ENCODE results near the gene CFL1.

Gene CFL1

DNA sequence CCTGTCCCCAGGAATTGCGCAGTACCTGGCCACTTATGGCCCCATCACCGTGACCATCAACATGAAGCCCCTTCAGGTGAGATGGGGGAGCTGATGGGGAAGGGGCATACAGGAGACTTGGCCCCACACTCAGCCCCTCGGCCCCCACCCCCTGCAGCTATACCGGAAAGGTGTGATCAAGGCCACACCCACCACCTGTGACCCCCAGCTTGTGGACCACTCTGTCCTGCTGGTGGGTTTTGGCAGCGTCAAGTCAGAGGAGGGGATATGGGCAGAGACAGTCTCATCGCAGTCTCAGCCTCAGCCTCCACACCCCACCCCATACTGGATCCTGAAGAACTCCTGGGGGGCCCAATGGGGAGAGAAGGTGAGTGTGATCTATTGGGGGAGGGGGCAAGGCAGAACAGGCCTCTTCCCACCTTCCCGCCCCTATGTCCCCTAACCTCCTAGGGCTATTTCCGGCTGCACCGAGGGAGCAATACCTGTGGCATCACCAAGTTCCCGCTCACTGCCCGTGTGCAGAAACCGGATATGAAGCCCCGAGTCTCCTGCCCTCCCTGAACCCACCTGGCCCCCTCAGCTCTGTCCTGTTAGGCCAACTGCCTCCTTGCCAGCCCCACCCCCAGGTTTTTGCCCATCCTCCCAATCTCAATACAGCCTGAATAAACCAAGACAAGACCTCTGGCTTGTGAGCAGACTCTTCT is 25.2 kb upstream of the CFL1 start:
- DNase-seq = no peak
- Mint-ChIP-seq H3K27me3 (no peaks in the 10 kb centered on the region), H3K4me1 (peaks cover 70% of the 10 kb centered on the region)

DNA sequence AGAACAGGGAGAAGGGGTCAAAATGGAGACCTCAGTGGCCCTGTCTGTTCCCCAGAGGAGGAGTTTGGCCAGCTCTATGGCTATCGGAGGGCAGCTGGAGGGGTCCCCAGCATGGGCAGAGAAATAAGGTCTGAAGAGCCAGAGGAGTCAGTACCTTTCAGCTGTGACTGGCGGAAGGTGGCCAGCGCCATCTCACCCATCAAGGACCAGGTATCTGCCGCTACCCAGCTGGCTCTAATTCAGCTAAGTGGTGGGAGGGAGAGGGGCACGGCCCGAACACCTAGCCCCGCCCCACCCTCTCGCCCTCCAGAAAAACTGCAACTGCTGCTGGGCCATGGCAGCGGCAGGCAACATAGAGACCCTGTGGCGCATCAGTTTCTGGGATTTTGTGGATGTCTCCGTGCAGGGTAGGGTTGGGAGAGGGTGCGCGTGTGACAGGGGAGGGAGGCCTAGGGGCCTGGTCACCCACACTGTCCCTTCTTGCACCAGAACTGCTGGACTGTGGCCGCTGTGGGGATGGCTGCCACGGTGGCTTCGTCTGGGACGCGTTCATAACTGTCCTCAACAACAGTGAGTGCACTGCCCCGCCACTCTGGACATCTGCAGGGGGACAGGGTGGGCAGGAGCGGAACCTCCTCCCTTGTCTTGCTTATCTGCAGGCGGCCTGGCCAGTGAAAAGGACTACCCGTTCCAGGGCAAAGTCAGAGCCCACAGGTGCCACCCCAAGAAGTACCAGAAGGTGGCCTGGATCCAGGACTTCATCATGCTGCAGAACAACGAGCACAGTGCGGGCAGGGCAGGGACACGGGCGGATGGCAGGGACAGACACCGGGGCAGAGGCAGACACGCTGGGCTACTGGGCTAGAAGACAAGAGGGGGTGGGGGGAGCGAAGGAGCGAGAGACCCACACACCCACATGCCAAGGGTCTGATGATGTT is 24.4 kb upstream of the CFL1 start:
- DNase-seq = no peak
- Mint-ChIP-seq H3K36me3 (ENCODE audit: low read depth) (peaks cover 26% of the 10 kb centered on the region), H3K4me1 (peaks cover 71% of the 10 kb centered on the region), H3K27me3 (no peaks in the 10 kb centered on the region), H3K9me3 (no peaks in the 10 kb centered on the region), H3K27ac (no peak overlapping the region), H3K4me3 (no peak overlapping the region)
- ATAC-seq = no peak

More for the DNA sequence above, 25.2 kb upstream of the CFL1 start:
- H3K36me3 Mint-ChIP-seq (ENCODE audit: low read depth) = peaks cover 28% of the 10 kb centered on the region
- ATAC-seq = no peak
- no peak overlapping the region for H3K4me3 Mint-ChIP-seq
- no peak overlapping the region for H3K27ac Mint-ChIP-seq
- no peaks in the 10 kb centered on the region for H3K9me3 Mint-ChIP-seq

GRCh38 chr11:65880844-65881421 is 23.0 kb upstream of the CFL1 start:
- H3K4me3 Mint-ChIP-seq = peak overlapping the region; percentile 77
- H3K4me1 Mint-ChIP-seq = peaks cover 66% of the 10 kb centered on the region
- peaks cover 18% of the 10 kb centered on the region for H3K36me3 Mint-ChIP-seq (ENCODE audit: low read depth)
- ATAC-seq (peak; percentile 27), DNase-seq (no peak)
- peak overlapping the region; percentile 81 for H3K27ac Mint-ChIP-seq
- no peaks in the 10 kb centered on the region for H3K9me3 Mint-ChIP-seq
- H3K27me3 Mint-ChIP-seq = no peaks in the 10 kb centered on the region

GRCh38 chr11:65880027-65880426 is 22.0 kb upstream of the CFL1 start:
- DNase-seq = no peak
- no peak for ATAC-seq
- peaks cover 62% of the 10 kb centered on the region for H3K4me1 Mint-ChIP-seq
- peak overlapping the region; percentile 81 for H3K27ac Mint-ChIP-seq
- peaks cover 13% of the 10 kb centered on the region for H3K36me3 Mint-ChIP-seq (ENCODE audit: low read depth)
- H3K4me3 Mint-ChIP-seq = peak overlapping the region; percentile 77
- H3K9me3 Mint-ChIP-seq = no peaks in the 10 kb centered on the region
- H3K27me3 Mint-ChIP-seq = no peaks in the 10 kb centered on the region

DNA sequence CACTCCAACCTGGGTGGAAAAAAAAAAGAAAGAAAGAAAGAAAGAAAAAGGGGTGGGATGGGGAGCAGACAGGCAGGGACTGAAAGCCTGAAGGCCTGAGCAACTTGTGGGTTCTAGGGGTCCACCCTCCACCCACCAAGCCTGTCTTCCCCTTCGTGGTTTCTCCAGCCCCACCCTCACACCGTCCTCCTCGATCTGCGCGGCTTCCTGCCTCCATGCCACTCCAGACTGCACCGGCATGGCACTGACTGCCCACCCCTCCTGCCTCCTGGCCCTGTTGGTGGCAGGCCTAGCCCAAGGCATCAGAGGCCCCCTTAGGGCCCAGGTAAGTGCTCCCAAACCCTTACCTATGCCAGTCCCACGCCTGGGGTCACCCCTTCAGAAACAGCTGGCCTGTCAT is 21.6 kb upstream of the CFL1 start, which contains the start of gene CTSW:
Gene CTSW (plus strand): TSS at position 221 of the 400 bp plus-strand sequence. CDS start 18 bp downstream, at position 239.
- no peaks in the 10 kb centered on the region for H3K9me3 Mint-ChIP-seq
- H3K27me3 Mint-ChIP-seq = no peaks in the 10 kb centered on the region
- H3K27ac Mint-ChIP-seq = peak within 1 kb of the TSS; percentile 81
- ATAC-seq (peak; percentile 71), DNase-seq (peak; percentile 67)
- H3K4me3 Mint-ChIP-seq = peak within 1 kb of the TSS; percentile 77
- peaks cover 11% of the 10 kb centered on the region for H3K36me3 Mint-ChIP-seq (ENCODE audit: low read depth)
- H3K4me1 Mint-ChIP-seq = peaks cover 58% of the 10 kb centered on the region

DNA sequence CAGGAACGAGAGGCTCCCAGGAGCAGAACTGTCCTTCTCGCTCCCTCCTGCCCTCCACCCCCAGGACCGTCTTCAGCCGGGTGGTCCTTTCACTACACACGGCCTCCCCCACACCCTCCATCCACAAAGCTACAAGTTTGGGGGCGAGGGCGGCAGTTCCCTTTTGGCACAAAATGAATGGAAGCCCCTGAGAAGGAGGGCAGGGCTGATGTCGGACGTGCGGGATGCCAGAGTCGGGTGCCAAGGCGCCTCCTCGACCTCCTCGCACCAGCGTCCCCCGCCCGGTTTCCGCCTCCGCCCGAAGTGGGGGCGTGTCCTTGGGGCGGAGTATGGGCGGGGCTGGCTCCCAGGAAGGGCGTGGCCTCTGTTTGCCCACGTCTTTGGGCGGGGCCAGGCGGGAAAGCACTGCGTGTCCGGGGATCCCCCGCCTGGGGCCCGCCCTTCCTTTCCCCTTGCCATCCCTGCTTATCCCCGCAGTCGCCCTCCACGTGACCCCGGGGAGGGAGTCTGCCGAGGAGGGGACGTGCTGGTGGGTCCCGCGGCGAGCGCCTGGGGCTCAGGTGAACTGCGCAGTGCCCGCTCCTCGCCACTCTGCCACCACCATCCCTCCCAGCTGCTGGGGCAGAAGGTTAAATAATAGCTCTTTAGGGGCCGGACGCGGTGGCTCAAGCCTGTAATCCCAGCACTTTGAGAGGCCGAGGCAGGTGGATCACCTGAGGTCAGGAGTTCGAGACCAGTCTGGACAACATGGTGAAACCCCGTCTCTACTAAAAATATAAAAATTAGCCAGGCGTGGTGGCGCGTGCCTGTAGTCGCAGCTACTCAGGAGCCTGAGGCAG is 15.6 kb upstream of the CFL1 start:
- Mint-ChIP-seq H3K4me1 (peaks cover 44% of the 10 kb centered on the region), H3K36me3 (ENCODE audit: low read depth) (no peaks in the 10 kb centered on the region), H3K4me3 (peak overlapping the region; percentile 87), H3K27me3 (no peaks in the 10 kb centered on the region), H3K27ac (peak overlapping the region; percentile 86), H3K9me3 (no peaks in the 10 kb centered on the region)
- peak; percentile 98 for DNase-seq
- peak; percentile 83 for ATAC-seq

DNA sequence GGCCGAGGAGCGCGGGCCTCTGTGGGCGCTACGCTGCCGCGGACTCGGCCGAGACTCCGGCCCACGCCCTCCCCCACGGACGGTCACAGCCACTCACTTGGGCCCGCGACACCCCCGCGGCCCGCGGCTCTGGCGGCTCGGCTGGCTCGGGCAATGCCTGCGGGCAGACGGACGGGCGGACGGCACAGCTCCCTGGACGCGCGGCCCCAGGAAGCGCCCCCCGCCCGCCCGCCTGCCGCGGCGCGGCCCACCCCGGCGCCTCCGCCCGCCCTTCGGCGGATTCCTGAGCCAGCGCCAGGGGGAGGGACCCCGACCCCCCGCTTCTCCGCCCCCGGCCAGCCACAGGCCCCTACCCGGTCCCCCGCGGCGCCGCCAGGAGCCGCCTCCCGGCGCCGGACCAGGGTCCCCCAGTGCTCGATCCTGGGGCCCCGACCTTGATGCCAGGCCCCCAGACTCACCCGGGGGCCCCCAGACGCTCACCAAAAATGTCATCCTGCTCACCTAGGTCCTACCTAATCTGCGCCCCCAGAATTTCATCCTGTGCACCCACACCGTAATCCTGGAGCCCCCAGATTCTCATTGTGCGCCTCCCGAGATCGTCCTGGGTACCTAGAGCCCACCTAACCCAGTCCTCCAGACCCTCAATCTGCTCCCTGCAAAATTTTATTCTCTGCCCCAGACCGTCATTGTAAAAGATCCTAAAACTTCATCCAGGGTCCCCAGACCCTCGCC is 14.8 kb upstream of the CFL1 start, which contains the start of gene EFEMP2:
Gene EFEMP2 (minus strand): TSS at position 215 of the 732 bp plus-strand sequence. CDS start 446 bp downstream, outside the sequence.
- no peaks in the 10 kb centered on the region for H3K36me3 Mint-ChIP-seq (ENCODE audit: low read depth)
- H3K9me3 Mint-ChIP-seq = no peaks in the 10 kb centered on the region
- ATAC-seq (no peak), DNase-seq (no peak)
- H3K4me1 Mint-ChIP-seq = peaks cover 39% of the 10 kb centered on the region
- peak within 1 kb of the TSS; percentile 86 for H3K27ac Mint-ChIP-seq
- peak within 1 kb of the TSS; percentile 87 for H3K4me3 Mint-ChIP-seq
- no peaks in the 10 kb centered on the region for H3K27me3 Mint-ChIP-seq

DNA sequence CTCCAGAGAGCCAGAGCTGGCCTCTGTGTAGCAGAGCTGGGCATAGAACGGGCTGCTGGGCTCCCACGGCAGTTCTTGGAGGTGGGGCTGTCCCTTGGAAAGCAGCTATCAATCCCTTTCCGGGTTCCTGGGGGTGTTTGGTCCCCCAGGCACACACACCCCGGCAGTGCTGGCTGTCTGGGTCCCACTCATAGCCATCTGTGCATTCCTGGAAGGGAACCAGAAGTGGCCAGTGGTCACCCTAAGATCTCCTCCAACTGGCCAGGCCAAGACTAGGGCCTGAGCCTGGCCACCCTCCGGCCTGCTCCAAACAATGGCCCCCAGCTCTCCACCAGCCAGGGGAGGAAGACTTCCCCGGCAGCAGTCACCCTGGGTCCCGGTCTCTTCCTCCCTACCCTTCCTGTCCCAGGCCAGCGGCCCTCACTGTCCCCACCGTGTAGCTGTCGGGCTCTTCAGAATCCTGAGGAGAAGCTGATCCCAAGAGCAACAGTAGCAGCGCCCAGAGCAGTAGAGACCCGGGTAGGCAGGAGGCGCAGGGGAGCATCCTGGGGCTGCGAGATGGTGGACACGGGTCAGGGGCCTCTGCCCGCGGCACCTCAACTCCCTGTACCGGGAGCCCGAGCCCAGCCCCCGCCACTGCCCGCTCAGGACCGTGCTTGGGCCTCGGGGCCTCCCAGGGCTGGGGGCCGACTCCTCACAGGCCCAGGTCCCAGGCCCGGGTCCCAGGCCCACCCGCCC is 14.0 kb upstream of the CFL1 start:
- no peak for DNase-seq
- Mint-ChIP-seq H3K36me3 (ENCODE audit: low read depth) (peaks cover 2% of the 10 kb centered on the region), H3K27ac (no peak overlapping the region), H3K4me1 (peaks cover 31% of the 10 kb centered on the region), H3K27me3 (no peaks in the 10 kb centered on the region), H3K9me3 (no peaks in the 10 kb centered on the region), H3K4me3 (no peak overlapping the region)
- ATAC-seq = no peak

- Mint-ChIP-seq H3K27me3 (no peaks in the 10 kb centered on the region), H3K4me1 (peaks cover 27% of the 10 kb centered on the region), H3K9me3 (no peaks in the 10 kb centered on the region), H3K36me3 (ENCODE audit: low read depth) (peaks cover 6% of the 10 kb centered on the region), H3K4me3 (no peak overlapping the region), H3K27ac (no peak overlapping the region)
- DNase-seq (no peak), ATAC-seq (no peak)
Measured at GRCh38 chr11:65870706-65871681, 13.0 kb upstream of the CFL1 start.

DNA sequence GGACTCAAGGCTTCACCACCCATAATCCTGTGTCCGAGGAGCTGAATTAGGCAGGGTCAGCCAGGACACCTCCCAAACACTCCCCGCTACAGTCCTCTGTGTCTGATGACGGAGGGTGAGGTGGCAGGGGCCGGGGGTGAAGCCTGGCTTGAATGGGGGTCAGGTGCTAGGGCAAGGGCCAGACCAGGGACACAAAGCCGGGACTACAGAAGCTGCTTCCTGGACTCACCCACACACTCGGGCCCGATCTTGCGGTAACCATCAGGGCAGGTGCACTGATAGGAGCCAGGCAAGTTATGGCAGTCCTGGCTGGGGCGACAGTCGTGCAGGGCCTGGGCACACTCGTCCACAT is 12.3 kb upstream of the CFL1 start:
- DNase-seq = no peak
- ATAC-seq = no peak
- Mint-ChIP-seq H3K9me3 (no peaks in the 10 kb centered on the region), H3K36me3 (ENCODE audit: low read depth) (peaks cover 6% of the 10 kb centered on the region), H3K27me3 (no peaks in the 10 kb centered on the region), H3K4me1 (peaks cover 27% of the 10 kb centered on the region), H3K4me3 (no peak overlapping the region), H3K27ac (no peak overlapping the region)

DNA sequence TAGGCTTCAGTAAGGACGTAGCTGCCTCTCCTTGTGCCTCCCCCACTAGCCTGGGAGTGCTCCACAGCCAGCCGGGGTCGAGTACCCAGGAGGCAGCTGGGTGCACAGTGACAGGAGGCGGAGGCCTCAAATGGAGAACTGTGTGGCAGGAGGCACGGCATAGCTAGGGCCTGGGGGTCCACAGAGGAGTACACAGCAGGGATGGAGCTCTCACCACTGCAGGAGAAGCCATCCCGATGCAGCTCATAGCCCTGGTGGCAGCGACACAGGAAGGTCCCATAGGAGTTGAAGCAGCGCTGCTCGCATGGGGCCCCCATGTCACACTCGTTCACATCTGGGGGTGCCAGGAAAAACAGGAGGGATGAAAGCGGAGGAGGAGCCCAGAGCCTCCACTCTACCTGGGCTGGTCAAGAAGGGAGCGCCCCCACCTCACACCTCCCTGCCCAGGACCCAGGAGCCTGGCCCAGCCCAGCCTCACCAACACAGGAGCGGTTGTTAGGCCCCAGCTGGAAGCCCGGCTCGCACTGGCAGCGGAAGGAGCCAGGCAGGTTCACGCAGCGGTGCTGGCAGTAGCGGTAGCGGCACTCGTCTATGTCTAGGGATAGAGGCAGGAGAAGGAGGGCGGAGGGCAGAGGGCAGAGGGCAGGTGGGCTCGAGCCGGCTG is 11.8 kb upstream of the CFL1 start:
- DNase-seq = no peak
- no peaks in the 10 kb centered on the region for H3K9me3 Mint-ChIP-seq
- peaks cover 27% of the 10 kb centered on the region for H3K4me1 Mint-ChIP-seq
- ATAC-seq = no peak
- no peaks in the 10 kb centered on the region for H3K27me3 Mint-ChIP-seq
- no peak overlapping the region for H3K27ac Mint-ChIP-seq
- H3K36me3 Mint-ChIP-seq (ENCODE audit: low read depth) = peaks cover 8% of the 10 kb centered on the region
- H3K4me3 Mint-ChIP-seq = no peak overlapping the region

- ATAC-seq = no peak
- H3K4me3 Mint-ChIP-seq = no peak overlapping the region
- no peak for DNase-seq
- H3K27ac Mint-ChIP-seq = no peak overlapping the region
- H3K36me3 Mint-ChIP-seq (ENCODE audit: low read depth) = peaks cover 8% of the 10 kb centered on the region
- H3K9me3 Mint-ChIP-seq = no peaks in the 10 kb centered on the region
- H3K27me3 Mint-ChIP-seq = no peaks in the 10 kb centered on the region
- H3K4me1 Mint-ChIP-seq = peaks cover 26% of the 10 kb centered on the region
Measured at GRCh38 chr11:65868907-65869306, 10.9 kb upstream of the CFL1 start.
